HG03521 (cell line): ENCODE measurements around the gene ASCL1.

ENCODE experiments used
- ATAC-seq: cut with Tn5 transposase; IDR thresholded peaks from one replicate; pipeline ENCODE4 v1.9.1; 2021; ENCODE audit warnings: mild to moderate bottlenecking, moderate library complexity; ENCODE audit not compliant: unreplicated experiment

Gene ASCL1

DNA sequence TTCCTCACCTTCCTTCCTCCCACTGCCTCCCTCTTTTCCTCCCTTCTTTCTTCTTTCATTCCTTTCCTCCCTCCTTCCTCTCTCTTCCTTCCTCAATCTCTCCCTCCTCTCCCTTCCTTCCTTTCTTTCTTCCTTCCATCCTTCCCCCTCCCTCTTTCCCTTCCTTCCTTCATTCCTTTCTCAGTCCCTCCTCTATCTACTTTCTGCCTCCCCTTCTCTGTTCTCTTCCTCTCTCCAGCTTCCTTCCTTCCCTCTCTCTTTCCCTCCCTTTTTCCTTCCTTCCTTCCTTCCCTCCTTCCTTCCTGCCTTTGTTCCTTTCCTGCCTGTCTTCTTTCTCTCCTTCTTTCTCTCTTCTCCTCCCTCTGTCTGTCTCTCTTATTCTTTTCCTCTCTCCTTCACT, 16.1 kb downstream of the ASCL1 start:
- ATAC-seq: no peak

DNA sequence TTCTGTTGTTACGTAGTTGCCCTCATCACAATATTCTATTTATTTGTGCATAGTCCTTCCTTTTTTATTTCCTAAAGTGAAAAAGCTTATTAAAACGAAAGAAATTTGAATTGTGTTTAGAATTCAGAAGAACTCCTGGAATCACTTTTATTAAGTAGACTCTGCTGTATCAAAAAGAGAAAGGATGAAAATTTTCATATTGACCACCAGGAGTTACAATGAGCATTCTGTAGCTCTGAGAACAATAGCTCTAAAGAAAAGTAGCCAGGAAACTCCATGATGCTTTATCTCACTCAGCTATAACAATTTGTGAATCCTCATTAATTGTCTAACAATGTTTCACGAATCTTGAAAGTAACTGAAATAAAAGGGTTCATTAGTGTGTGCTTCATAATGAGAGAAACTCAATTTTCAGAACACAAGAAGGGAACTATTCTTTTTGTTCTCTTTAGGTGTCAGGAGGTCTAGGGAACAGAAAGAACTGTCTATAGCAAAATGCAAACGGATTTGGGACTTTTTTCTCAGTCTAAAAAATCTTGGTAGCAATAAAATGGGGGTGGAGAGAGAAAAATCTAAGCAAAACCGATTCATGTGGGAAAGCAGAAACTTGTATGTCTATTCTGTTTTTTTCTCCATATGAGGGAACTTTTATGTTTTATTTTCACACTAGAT, 19.3 kb downstream of the ASCL1 start:
- ATAC-seq: no peak

DNA sequence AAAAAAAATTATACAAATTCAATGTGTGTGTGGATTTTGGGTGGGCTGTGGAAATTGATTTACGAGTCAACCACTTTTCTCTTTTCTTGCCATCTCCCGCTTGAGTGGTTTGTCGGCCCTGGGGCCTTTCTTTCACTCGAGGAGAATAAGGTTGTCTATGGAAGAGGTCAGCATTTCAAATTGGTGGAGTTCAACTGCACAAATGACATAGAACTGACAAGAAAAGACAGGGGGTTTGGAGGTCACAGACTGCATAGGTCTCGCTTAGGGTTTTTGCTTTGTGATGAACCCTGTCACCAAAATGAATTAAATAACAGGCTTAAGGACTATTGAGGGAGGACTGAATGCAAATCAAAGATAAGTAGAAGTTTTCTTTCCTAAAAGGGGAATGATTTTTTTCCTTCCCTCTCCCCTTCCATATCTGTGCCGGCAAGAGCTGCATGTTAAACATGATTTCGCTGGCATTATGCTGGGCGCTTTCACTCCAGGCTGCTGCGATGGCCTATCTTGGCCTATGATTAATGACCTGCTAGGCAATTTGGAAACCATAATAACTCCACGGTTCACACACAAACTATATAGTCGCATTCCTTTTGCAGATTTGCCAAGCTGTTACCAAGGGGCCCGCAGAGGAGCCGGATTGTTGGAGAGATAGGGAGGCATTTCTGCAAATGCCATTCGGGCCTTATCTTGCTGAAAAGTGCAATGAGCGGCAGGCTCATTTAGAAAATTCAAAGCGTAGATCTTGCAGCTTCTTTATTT, 20.7 kb downstream of the ASCL1 start:
- ATAC-seq: no peak

DNA sequence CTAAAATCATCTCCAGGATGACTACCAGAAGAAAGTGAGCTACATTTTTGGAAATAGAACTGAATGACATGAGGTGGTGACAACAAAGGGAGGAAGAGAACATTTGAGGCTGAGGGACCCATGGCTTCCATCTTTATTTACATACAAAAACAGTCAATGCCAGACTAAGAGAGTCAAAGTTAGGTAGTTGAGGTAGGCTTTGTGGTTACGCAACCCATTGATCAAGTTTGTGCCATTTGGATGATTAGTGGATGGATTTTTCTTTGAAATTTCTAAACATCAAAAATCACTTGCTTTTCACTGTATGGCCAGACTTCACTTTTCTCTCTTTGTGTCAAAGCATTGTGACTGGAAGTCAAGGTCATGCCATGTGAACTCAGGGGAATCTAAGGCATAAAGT, 22.9 kb downstream of the ASCL1 start:
- no peak for ATAC-seq

DNA sequence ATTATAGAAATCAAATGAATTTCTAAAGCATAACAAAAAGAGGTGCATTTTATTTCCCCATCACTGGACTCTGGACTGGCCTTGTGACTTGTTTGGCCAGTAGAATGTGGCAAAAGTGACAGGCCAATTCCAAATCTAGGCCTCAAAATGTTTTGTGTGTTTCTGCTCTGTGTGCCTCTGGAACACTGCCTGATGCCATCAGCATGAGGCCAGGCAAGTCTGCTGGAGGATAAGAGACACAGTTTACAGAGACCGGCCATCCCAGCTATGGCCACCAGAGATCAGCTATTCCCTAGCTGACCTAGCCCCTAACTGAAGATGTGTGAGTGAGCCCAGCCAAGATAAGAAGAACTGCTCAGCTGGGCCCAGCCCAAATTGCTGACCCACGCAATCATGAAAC, 32.9 kb downstream of the ASCL1 start:
- ATAC-seq: no peak

DNA sequence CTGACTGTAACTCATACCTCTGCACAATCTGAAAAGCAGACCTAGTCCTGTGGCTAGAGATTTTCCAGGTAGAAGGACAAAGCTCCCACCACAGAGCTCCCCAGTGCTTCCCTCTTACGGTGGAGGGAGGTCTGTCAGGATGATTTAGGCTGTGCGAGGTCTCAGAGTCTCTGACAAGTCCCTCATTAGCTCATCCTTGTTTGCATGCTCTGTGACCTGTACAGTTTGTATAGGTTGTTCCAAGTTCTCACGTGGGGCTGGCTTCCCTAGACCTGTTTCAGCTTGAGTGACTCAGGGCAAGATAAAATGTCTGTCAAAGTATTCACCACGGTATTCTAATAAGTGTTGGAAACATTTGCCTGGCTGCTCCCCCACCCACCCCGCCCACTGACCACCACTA, 34.8 kb downstream of the ASCL1 start:
- ATAC-seq: no peak

DNA sequence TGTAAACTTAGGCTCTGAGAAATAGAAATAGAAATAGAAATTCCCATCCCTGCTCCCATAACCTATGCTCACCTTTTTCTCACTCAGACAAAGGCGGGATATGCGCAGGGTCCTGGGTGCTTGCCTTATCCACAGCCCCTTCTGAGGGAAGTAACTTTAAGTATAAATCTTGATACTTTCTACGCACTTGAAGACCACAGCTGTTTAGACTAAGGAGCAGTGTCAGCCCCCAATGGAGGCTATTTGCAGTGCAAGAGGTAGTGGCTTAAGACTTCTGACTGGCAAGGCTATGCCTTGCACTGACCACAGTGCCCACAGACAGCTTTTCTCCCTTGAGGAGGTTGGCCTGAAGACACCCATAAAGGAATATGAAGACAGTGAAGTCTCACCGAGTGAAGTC, 35.2 kb downstream of the ASCL1 start:
- ATAC-seq: no peak

DNA sequence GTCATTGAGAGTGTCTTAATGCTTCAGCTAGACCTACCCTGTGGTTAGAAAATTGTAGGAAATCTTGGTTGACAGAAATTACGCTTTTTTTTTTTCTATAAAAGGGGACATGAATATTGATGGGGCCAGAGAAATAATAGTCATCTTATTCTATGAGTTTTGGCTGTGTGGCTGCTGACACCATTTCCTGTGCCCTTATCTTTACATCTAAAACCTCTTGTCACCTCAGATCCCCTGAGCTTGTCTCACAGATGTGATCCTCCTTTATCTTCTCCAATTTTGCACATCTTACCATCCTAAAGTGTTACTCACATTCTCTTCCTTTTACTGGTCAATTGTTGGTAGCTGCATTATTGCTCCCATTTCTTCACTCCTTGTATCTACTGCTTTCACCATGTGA, 36.1 kb downstream of the ASCL1 start:
- no peak for ATAC-seq

DNA sequence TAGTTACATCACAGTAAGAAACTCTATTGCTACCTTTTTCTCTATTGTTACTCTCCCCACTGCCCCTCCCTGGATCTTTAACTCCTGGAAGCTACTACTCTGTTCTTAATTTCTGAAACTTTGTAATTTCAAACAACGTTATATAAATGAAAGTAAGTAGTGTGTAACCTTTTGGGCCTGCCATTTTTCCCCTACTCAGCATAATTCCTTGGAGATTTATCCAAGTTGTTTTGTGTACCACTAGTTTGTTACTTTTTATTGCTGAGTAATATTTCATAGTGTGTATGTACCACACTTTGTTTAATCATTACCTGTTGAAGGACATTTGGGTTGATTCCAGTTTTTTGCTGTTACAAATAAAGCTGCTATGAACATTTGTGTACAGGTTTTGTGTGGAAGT, 37.9 kb downstream of the ASCL1 start:
- ATAC-seq: no peak
